ENCODE measurements around the gene UFL1.

DNA sequence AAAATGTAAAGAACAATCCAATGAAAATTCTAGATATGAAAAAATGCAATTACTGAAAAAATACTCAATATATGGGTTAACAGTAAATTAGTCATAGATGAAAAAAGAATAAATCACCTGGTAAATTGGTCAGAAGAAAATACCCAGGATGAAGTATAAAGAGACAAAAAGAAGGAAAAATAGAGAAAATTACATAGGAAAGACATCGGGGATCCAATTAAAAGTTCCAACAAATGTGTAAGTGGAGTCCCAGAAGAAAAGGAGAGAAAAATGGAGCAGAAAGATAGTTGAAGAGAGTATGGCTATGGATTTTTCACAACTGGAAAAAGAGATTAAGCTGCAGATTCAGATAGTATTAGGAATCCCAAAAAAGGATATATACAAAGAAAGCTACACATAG lies 18.7 kb upstream of the UFL1 start:
- TF ChIP-seq, protein P1, sequence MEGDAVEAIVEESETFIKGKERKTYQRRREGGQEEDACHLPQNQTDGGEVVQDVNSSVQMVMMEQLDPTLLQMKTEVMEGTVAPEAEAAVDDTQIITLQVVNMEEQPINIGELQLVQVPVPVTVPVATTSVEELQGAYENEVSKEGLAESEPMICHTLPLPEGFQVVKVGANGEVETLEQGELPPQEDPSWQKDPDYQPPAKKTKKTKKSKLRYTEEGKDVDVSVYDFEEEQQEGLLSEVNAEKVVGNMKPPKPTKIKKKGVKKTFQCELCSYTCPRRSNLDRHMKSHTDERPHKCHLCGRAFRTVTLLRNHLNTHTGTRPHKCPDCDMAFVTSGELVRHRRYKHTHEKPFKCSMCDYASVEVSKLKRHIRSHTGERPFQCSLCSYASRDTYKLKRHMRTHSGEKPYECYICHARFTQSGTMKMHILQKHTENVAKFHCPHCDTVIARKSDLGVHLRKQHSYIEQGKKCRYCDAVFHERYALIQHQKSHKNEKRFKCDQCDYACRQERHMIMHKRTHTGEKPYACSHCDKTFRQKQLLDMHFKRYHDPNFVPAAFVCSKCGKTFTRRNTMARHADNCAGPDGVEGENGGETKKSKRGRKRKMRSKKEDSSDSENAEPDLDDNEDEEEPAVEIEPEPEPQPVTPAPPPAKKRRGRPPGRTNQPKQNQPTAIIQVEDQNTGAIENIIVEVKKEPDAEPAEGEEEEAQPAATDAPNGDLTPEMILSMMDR (IDR thresholded peaks at IDR 0.05): no peak
- TF ChIP-seq POLR2A (IDR thresholded peaks at IDR 0.05): no peak

Measured in esophagus squamous epithelium (tissue), 4 donors.